SK-N-SH (cell line): ENCODE data around the gene SLC17A9. TPM values are rescaled to one million over a fixed set of nuclear protein-coding genes. Genes with fewer than 3 reads are reported as not detected.

Source experiments
- CTCF ChIA-PET: fragments of 300-600, 350-600 bp; formaldehyde crosslinking; extraction: SDS; loops from one replicate; lab custom pipeline; 2021; lab: Yijun Ruan, JAX
- POLR2A ChIA-PET: fragments of 350-600 bp; sonication (Branson Sonifier 250); formaldehyde crosslinking; extraction: SDS; loops from one replicate; lab custom pipeline; 2020; ENCODE audit warnings: antibody characterized with exemption, inconsistent platforms; lab: Yijun Ruan, JAX
- DNase-seq: peaks from one replicate; pipeline ENCODE4 v3.0.0; 2012
- H2AFZ ChIP-seq: fragments of 200-600 bp; sonication (generic); 2 replicates; pipeline ENCODE4 v1.8.1; 2016; ENCODE audit warnings: antibody characterized with exemption, mild to moderate bottlenecking, low read depth
- H3F3A ChIP-seq: fragments of 200-600 bp; sonication (generic); replicated peaks from 2 replicates; pipeline ENCODE3; 2016; ENCODE audit warnings: antibody characterized with exemption, mild to moderate bottlenecking; ENCODE audit not compliant: insufficient read depth
- H3K27ac ChIP-seq, 2 experiments: fragments of 200-500 bp in 1 of 2; fragments of 200-600 bp in 1 of 2; sonication (Bioruptor generic) in 1 of 2; sonication (generic), shearing (Covaris generic) in 1 of 2; 2 replicates each; pipeline versions ENCODE4 v1.5.1 to v1.6.1; 2014 to 2016; ENCODE audit warnings: low read depth in 2 of 2, inconsistent platforms in 1 of 2, low read length in 1 of 2, mild to moderate bottlenecking in 1 of 2, mixed read lengths in 1 of 2
- H3K27me3 ChIP-seq: fragments of 200-600 bp; sonication (generic), shearing (Covaris generic); 2 replicates; pipeline ENCODE4 v1.6.1; 2016; ENCODE audit warnings: mixed run types; ENCODE audit not compliant: insufficient read depth
- H3K36me3 ChIP-seq, 2 experiments: fragments of 200-500 bp in 1 of 2; fragments of 200-600 bp in 1 of 2; sonication (Bioruptor generic) in 1 of 2; sonication (generic) in 1 of 2; replicated peaks in 1 of 2; 2 replicates each; pipeline versions ENCODE3 to v1.5.1; 2014 to 2016; ENCODE audit warnings: low read length in 1 of 2, mild to moderate bottlenecking in 1 of 2; ENCODE audit not compliant: insufficient read depth in 2 of 2, control insufficient read depth in 1 of 2
- H3K4me1 ChIP-seq, 2 experiments: fragments of 200-500 bp in 1 of 2; fragments of 200-600 bp in 1 of 2; sonication (Bioruptor generic) in 1 of 2; sonication (generic), shearing (Covaris generic) in 1 of 2; 2 replicates each; pipeline versions ENCODE4 v1.5.1 to v1.6.1; 2014 to 2016; ENCODE audit warnings: low read depth in 1 of 2, low read length in 1 of 2, mixed run types in 1 of 2; ENCODE audit not compliant: insufficient read depth in 2 of 2, control insufficient read depth in 1 of 2
- H3K4me2 ChIP-seq: fragments of 200-600 bp; sonication (generic), shearing (Covaris generic); 2 replicates; pipeline ENCODE4 v1.6.1; 2017; ENCODE audit warnings: mixed run types
- H3K4me3 ChIP-seq, 2 experiments: fragments of 200-500 bp in 1 of 2; fragments of 200-600 bp in 1 of 2; sonication (Bioruptor generic) in 1 of 2; sonication (generic), shearing (Covaris generic) in 1 of 2; 2 replicates each; pipeline versions ENCODE4 v1.5.1 to v1.8.1; 2014 to 2016; ENCODE audit warnings: low read depth in 2 of 2, inconsistent platforms in 1 of 2, low read length in 1 of 2, mild to moderate bottlenecking in 1 of 2, mixed read lengths in 1 of 2, moderate library complexity in 1 of 2
- H3K79me2 ChIP-seq: fragments of 200-600 bp; sonication (generic); 2 replicates; pipeline ENCODE4 v1.8.1; 2017; ENCODE audit warnings: mild to moderate bottlenecking; ENCODE audit not compliant: insufficient read depth
- H3K9ac ChIP-seq: fragments of 200-600 bp; sonication (generic); 2 replicates; pipeline ENCODE4 v1.6.1; 2017; ENCODE audit warnings: mixed run types
- H3K9me2 ChIP-seq: fragments of 200-600 bp; sonication (generic); 2 replicates; pipeline ENCODE4 v1.6.1; 2017; ENCODE audit warnings: mixed run types
- H3K9me3 ChIP-seq: fragments of 200-600 bp; sonication (generic); 2 replicates; pipeline ENCODE4 v1.6.1; 2017; ENCODE audit warnings: mixed run types, mild to moderate bottlenecking, moderate library complexity
- H4K20me1 ChIP-seq: fragments of 200-600 bp; sonication (generic); 2 replicates; pipeline ENCODE4 v1.6.1; 2017; ENCODE audit warnings: mild to moderate bottlenecking, mixed run types; ENCODE audit not compliant: insufficient read depth
- FOSL2 ChIP-seq: IDR thresholded peaks from 2 replicates; pipeline ENCODE4 v1.4.0; 2012; ENCODE audit warnings: low read depth, mild to moderate bottlenecking, moderate library complexity, borderline replicate concordance
- FOXJ3 ChIP-seq: sonication (generic); formaldehyde crosslinking; IDR thresholded peaks from 2 replicates; pipeline ENCODE4 v1.5.1; 2020; ENCODE audit warnings: mild to moderate bottlenecking, missing genetic modification reagents
- GABPA ChIP-seq: IDR thresholded peaks from 2 replicates; pipeline ENCODE4 v1.4.0; 2012; ENCODE audit warnings: low read depth, mild to moderate bottlenecking
- GATA2 ChIP-seq: sonication (generic); formaldehyde crosslinking; IDR thresholded peaks from 2 replicates; pipeline ENCODE4 v1.5.0; 2020; ENCODE audit warnings: mild to moderate bottlenecking, missing genetic modification reagents
- JUND ChIP-seq: IDR thresholded peaks from 2 replicates; pipeline ENCODE4 v1.4.0; 2012
- MEF2A ChIP-seq: IDR thresholded peaks from 2 replicates; pipeline ENCODE4 v1.4.0; 2012; ENCODE audit warnings: low read depth, borderline replicate concordance
- NFIC ChIP-seq: IDR thresholded peaks from 2 replicates; pipeline ENCODE4 v1.4.0; 2012; ENCODE audit warnings: borderline replicate concordance
- NRF1 ChIP-seq: IDR thresholded peaks from 2 replicates; pipeline ENCODE4 v1.6.1; 2012; ENCODE audit warnings: low read depth, mild to moderate bottlenecking, low read length
- POLR2AphosphoS5 ChIP-seq: IDR thresholded peaks from 2 replicates; pipeline ENCODE4 v1.6.1; 2012; ENCODE audit warnings: low read depth, low read length
- RCOR1 ChIP-seq: fragments of 150-350 bp; IDR thresholded peaks from 2 replicates; pipeline ENCODE4 v1.6.1; 2017; ENCODE audit warnings: antibody characterized with exemption, low read length
- RXRA ChIP-seq: IDR thresholded peaks from 2 replicates; pipeline ENCODE4 v1.4.0; 2012; ENCODE audit warnings: low read depth, mild to moderate bottlenecking, borderline replicate concordance
- TAF1 ChIP-seq: IDR thresholded peaks from 2 replicates; pipeline ENCODE4 v1.6.1; 2012; ENCODE audit warnings: low read depth, mild to moderate bottlenecking, low read length, moderate library complexity, borderline replicate concordance
- TCF12 ChIP-seq: IDR thresholded peaks from 2 replicates; pipeline ENCODE4 v1.4.0; 2012
- YY1 ChIP-seq: IDR thresholded peaks from 2 replicates; pipeline ENCODE4 v1.4.0; 2012; ENCODE audit warnings: low read depth, mild to moderate bottlenecking
- WGBS: methylation state at CpG from one replicate; pipeline ENCODE4 v1.1.6; 2017; ENCODE audit warnings: low lambda C conversion rate; 5-methylcytosine and 5-hydroxymethylcytosine counted together
- polyA plus RNA-seq, 3 experiments: library from polyadenylated mRNA; depleted of rRNA; stranded (reverse); fragments of >200 nt; gene quantifications; 2 replicates each; pipeline ENCODE4 v1.2.3, GENCODE V29; 2012
- TF ChIP-seq, protein P1 (sequence below): fragments of 200-600 bp; sonication (generic); IDR thresholded peaks from 2 replicates; pipeline ENCODE4 v1.6.1; 2017; ENCODE audit warnings: antibody characterized with exemption, mild to moderate bottlenecking, moderate library complexity
- TF ChIP-seq, protein P2 (sequence below): fragments of 150-350 bp; IDR thresholded peaks from 2 replicates; pipeline ENCODE4 v1.6.1; 2016; ENCODE audit warnings: mild to moderate bottlenecking, low read depth, low read length
- TF ChIP-seq, protein P3 (sequence below): IDR thresholded peaks from 2 replicates; pipeline ENCODE4; 2012
- TF ChIP-seq, protein P4 (sequence below): fragments of 150-350 bp; IDR thresholded peaks from 2 replicates; pipeline ENCODE4 v1.6.1; 2017; ENCODE audit warnings: antibody characterized with exemption, low read length, low read depth, borderline replicate concordance
- TF ChIP-seq, protein P5 (sequence below): IDR thresholded peaks from 2 replicates; pipeline ENCODE4 v1.4.0; 2012; ENCODE audit warnings: low read depth
- TF ChIP-seq, protein P6 (sequence below): IDR thresholded peaks from 2 replicates; pipeline ENCODE4 v1.4.0; 2012; ENCODE audit warnings: low read depth, borderline replicate concordance

SLC17A9 gene
- polyA plus RNA-seq, 1 of the 3 experiments (the other 2 are of a cell fraction): not detected

DNA sequence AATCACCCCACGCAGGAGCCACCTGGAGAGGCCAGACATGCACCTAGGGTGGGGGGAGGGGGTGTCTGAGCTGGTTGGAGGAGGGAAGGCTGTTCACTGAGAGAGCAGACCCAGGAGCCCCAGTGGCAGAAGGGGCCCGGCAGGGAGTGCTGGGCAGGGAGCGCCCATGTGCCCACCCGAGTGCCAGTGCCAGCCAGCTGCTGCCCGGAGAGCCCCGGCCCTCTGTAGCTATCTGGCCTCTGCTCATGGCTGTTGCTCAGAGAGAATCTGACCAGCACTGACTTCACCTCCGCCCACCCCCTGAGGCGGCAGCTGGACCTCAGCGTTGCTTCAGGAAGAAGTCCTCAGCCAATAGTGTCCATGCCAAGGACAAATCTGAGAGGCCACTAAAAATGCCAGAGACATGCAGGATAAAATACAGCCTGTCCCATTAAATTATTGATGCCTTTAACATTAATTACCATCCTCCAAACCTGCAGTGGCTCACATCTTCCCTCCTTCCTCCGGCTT lies 22.8 kb downstream of the SLC17A9 start (continued):
- TF ChIP-seq, protein P1, sequence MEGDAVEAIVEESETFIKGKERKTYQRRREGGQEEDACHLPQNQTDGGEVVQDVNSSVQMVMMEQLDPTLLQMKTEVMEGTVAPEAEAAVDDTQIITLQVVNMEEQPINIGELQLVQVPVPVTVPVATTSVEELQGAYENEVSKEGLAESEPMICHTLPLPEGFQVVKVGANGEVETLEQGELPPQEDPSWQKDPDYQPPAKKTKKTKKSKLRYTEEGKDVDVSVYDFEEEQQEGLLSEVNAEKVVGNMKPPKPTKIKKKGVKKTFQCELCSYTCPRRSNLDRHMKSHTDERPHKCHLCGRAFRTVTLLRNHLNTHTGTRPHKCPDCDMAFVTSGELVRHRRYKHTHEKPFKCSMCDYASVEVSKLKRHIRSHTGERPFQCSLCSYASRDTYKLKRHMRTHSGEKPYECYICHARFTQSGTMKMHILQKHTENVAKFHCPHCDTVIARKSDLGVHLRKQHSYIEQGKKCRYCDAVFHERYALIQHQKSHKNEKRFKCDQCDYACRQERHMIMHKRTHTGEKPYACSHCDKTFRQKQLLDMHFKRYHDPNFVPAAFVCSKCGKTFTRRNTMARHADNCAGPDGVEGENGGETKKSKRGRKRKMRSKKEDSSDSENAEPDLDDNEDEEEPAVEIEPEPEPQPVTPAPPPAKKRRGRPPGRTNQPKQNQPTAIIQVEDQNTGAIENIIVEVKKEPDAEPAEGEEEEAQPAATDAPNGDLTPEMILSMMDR: no peak
- TF ChIP-seq GABPA (no peak), RCOR1 (no peak), YY1 (no peak), NFIC (no peak)

DNA sequence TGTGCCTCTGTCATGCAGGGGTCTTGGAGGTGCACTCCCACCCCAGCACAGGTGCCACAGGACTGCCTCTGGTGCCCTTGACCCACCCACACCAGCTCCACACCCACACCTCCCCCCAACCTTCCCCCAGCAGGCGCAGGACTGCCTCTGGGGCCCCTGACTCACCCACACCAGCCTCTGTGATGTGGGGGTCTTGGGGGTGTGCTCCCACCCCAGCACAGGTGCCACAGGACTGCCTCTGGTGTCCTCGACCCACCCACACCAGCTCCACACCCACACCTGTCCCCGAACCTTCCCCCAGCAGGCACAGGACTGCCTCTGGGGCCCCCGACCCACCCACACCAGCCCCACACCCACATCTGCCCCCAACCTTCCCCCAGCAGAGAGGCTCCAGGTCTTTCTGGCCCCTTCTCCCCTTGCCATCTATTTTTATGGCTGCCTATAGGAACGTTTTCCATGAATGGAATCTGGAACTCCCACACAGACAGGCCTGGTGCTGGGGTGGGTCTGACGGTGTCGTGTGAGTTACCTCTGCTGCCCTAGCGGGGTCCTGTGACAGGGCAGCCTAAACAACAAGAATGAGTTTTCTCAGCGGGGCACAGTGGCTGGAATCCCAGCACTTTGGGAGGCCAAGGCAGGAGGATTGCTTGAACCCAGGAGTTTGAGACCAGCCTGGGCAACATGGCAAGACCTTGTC lies 23.5 kb downstream of the SLC17A9 start:
- Histone ChIP-seq H2AFZ (no peak overlapping the region), H3K9me2 (no peaks in the 10 kb centered on the region), H3K36me3 (no peaks in the 10 kb centered on the region), H3K9me3 (no peaks in the 10 kb centered on the region), H3K79me2 (no peaks in the 10 kb centered on the region), H3K27me3 (peaks cover 75% of the 10 kb centered on the region), H4K20me1 (no peaks in the 10 kb centered on the region), H3F3A (no peaks in the 10 kb centered on the region), H3K27ac (no peak overlapping the region), H3K4me3 (no peak overlapping the region), H3K4me2 (no peak overlapping the region), H3K9ac (no peak overlapping the region), H3K4me1 (peaks cover 0 to 8% of the 10 kb centered on the region in 2 experiments; a peak in 1 of 4 replicates)
- 43% methylated on average over 5 of the region's 9 CpGs for WGBS
- ChIA-PET POLR2A (no interaction called here), CTCF (interaction anchor here (0.7 to 1.8 kb wide), 4 partner anchors 55 to 208 kb away, joined by 3 to 6 read pairs (median 4); no protein-coding TSS in a partner anchor)
- no peak for TF ChIP-seq NRF1
- no peak for TF ChIP-seq POLR2AphosphoS5
- TF ChIP-seq RXRA: no peak
- no peak for TF ChIP-seq RCOR1
- TF ChIP-seq, protein P2, sequence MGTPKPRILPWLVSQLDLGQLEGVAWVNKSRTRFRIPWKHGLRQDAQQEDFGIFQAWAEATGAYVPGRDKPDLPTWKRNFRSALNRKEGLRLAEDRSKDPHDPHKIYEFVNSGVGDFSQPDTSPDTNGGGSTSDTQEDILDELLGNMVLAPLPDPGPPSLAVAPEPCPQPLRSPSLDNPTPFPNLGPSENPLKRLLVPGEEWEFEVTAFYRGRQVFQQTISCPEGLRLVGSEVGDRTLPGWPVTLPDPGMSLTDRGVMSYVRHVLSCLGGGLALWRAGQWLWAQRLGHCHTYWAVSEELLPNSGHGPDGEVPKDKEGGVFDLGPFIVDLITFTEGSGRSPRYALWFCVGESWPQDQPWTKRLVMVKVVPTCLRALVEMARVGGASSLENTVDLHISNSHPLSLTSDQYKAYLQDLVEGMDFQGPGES: no peak
- TF ChIP-seq GATA2 (CRISPR knock-in tag): no peak
- TF ChIP-seq JUND: no peak
- TF ChIP-seq MEF2A: no peak
- no peak for TF ChIP-seq TCF12
- no peak for TF ChIP-seq FOSL2
- TF ChIP-seq, protein P3, sequence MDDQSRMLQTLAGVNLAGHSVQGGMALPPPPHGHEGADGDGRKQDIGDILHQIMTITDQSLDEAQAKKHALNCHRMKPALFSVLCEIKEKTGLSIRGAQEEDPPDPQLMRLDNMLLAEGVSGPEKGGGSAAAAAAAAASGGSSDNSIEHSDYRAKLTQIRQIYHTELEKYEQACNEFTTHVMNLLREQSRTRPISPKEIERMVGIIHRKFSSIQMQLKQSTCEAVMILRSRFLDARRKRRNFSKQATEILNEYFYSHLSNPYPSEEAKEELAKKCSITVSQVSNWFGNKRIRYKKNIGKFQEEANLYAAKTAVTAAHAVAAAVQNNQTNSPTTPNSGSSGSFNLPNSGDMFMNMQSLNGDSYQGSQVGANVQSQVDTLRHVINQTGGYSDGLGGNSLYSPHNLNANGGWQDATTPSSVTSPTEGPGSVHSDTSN: no peak
- TF ChIP-seq TAF1: no peak
- TF ChIP-seq, protein P4, sequence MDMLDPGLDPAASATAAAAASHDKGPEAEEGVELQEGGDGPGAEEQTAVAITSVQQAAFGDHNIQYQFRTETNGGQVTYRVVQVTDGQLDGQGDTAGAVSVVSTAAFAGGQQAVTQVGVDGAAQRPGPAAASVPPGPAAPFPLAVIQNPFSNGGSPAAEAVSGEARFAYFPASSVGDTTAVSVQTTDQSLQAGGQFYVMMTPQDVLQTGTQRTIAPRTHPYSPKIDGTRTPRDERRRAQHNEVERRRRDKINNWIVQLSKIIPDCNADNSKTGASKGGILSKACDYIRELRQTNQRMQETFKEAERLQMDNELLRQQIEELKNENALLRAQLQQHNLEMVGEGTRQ: no peak
- TF ChIP-seq, protein P5, sequence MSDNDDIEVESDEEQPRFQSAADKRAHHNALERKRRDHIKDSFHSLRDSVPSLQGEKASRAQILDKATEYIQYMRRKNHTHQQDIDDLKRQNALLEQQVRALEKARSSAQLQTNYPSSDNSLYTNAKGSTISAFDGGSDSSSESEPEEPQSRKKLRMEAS: no peak
- no peak for TF ChIP-seq FOXJ3 (CRISPR knock-in tag)
- TF ChIP-seq, protein P6, sequence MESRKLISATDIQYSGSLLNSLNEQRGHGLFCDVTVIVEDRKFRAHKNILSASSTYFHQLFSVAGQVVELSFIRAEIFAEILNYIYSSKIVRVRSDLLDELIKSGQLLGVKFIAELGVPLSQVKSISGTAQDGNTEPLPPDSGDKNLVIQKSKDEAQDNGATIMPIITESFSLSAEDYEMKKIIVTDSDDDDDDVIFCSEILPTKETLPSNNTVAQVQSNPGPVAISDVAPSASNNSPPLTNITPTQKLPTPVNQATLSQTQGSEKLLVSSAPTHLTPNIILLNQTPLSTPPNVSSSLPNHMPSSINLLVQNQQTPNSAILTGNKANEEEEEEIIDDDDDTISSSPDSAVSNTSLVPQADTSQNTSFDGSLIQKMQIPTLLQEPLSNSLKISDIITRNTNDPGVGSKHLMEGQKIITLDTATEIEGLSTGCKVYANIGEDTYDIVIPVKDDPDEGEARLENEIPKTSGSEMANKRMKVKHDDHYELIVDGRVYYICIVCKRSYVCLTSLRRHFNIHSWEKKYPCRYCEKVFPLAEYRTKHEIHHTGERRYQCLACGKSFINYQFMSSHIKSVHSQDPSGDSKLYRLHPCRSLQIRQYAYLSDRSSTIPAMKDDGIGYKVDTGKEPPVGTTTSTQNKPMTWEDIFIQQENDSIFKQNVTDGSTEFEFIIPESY: no peak
- TF ChIP-seq, all 33 proteins: peak for 0
- no peak for DNase-seq
